Measurements from ENCODE around the gene MAP3K1. TPM values are rescaled to one million over a fixed set of nuclear protein-coding genes. Genes with fewer than 3 reads are reported as not detected.

The MAP3K1 gene
- total and polyA plus RNA-seq, 2 experiments from 2014 or later, result 12.0 to 38.2 TPM

- DNase-seq (ENCODE audit: low spot score), result no peak
- H3K36me3 ChIP-seq (replicated peaks; ENCODE audit: insufficient read depth, low read depth), result no peaks in the 10 kb centered on the region
- no peak overlapping the region for H3K4me2 ChIP-seq
- WGBS (ENCODE audit: low lambda C conversion rate, missing lambda C conversion rate), result 95% methylated on average over 4 of the region's 4 CpGs
- no peak overlapping the region for H2AFZ ChIP-seq
- no peaks in the 10 kb centered on the region for H3K9me2 ChIP-seq (replicated peaks; ENCODE audit: insufficient read depth)
- TF ChIP-seq EZH2phosphoT487 (IDR thresholded peaks at IDR 0.05; ENCODE audit: low read depth, severe bottlenecking, unreplicated experiment), result no peak
- TF ChIP-seq EZH2 (IDR thresholded peaks at IDR 0.05; ENCODE audit: borderline replicate concordance), result no peak
- TF ChIP-seq CTCF (IDR thresholded peaks at IDR 0.05; ENCODE audit: poor library complexity), result no peak
- H3K9me3 ChIP-seq (ENCODE audit: low read depth), result no peaks in the 10 kb centered on the region
- H4K20me1 ChIP-seq (ENCODE audit: insufficient read depth, poor library complexity, severe bottlenecking), result no peaks in the 10 kb centered on the region
- no peaks in the 10 kb centered on the region for H3K4me1 ChIP-seq (ENCODE audit: insufficient read depth)
- H3K27ac ChIP-seq, result no peak overlapping the region
- H3K4me3 ChIP-seq, result no peak overlapping the region
- H3K79me2 ChIP-seq, result peaks cover 24% of the 10 kb centered on the region
- no peaks in the 10 kb centered on the region for H3K27me3 ChIP-seq
These were observed 2.0 kb upstream of the MAP3K1 start for GRCh38 chr5:56813302-56813701.

GRCh38 chr5:56814361-56814962, 887 bp upstream of the MAP3K1 start:
- peak overlapping the region; percentile 74 for H3K4me2 ChIP-seq
- no peaks in the 10 kb centered on the region for H3K9me2 ChIP-seq (replicated peaks; ENCODE audit: insufficient read depth)
- DNase-seq (ENCODE audit: low spot score), result peak; percentile 28
- H3K9me3 ChIP-seq (ENCODE audit: low read depth), result no peaks in the 10 kb centered on the region
- H3K27ac ChIP-seq, result peak overlapping the region; percentile 96
- H3K27me3 ChIP-seq, result no peaks in the 10 kb centered on the region
- TF ChIP-seq CTCF (IDR thresholded peaks at IDR 0.05; ENCODE audit: poor library complexity), result no peak
- no peak for TF ChIP-seq EZH2 (IDR thresholded peaks at IDR 0.05; ENCODE audit: borderline replicate concordance)
- TF ChIP-seq EZH2phosphoT487 (IDR thresholded peaks at IDR 0.05; ENCODE audit: low read depth, severe bottlenecking, unreplicated experiment), result no peak
- peak overlapping the region; percentile 78 for H3K4me3 ChIP-seq
- H4K20me1 ChIP-seq (ENCODE audit: insufficient read depth, poor library complexity, severe bottlenecking), result peaks cover 8% of the 10 kb centered on the region
- WGBS (ENCODE audit: low lambda C conversion rate, missing lambda C conversion rate), result 5% methylated on average over 30 of the region's 31 CpGs
- no peaks in the 10 kb centered on the region for H3K36me3 ChIP-seq (replicated peaks; ENCODE audit: insufficient read depth, low read depth)
- peak overlapping the region; percentile 42 for H2AFZ ChIP-seq
- peaks cover 36% of the 10 kb centered on the region for H3K79me2 ChIP-seq
- peaks cover 6% of the 10 kb centered on the region for H3K4me1 ChIP-seq (ENCODE audit: insufficient read depth)

- Histone ChIP-seq H3K79me2 (peaks cover 50% of the 10 kb centered on the region), H3K27ac (peak overlapping the region; percentile 96), H3K9me3 (ENCODE audit: low read depth) (no peaks in the 10 kb centered on the region), H3K27me3 (no peaks in the 10 kb centered on the region), H2AFZ (peak overlapping the region; percentile 35), H3K4me2 (peak overlapping the region; percentile 75), H3K36me3 (replicated peaks; ENCODE audit: insufficient read depth, low read depth) (no peaks in the 10 kb centered on the region), H4K20me1 (ENCODE audit: insufficient read depth, poor library complexity, severe bottlenecking) (peaks cover 13% of the 10 kb centered on the region), H3K4me3 (peak overlapping the region; percentile 78), H3K4me1 (ENCODE audit: insufficient read depth) (peaks cover 6% of the 10 kb centered on the region), H3K9me2 (replicated peaks; ENCODE audit: insufficient read depth) (no peaks in the 10 kb centered on the region)
- TF ChIP-seq CTCF (IDR thresholded peaks at IDR 0.05; ENCODE audit: poor library complexity) (no peak), EZH2phosphoT487 (IDR thresholded peaks at IDR 0.05; ENCODE audit: low read depth, severe bottlenecking, unreplicated experiment) (no peak), EZH2 (IDR thresholded peaks at IDR 0.05; ENCODE audit: borderline replicate concordance) (no peak)
- under 1% methylated on average over 59 of the region's 116 CpGs for WGBS (ENCODE audit: low lambda C conversion rate, missing lambda C conversion rate)
- DNase-seq (ENCODE audit: low spot score), result peak; percentile 55
These were observed 553 bp downstream of the MAP3K1 start for GRCh38 chr5:56815658-56816545.
